Caco-2 (cell line): ENCODE measurements around the gene EBF3. TPM values are rescaled to one million over a fixed set of nuclear protein-coding genes. Genes with fewer than 3 reads are reported as not detected.

Experiments
- BruUV-seq: library from RNA; stranded (reverse); fragments of 400-500 nt; replicated peaks from 2 replicates; lab custom pipeline; 2021; lab: Mats Ljungman, UMichigan
- CTCF ChIA-PET: fragments of 300-600 bp; sonication (Branson Sonifier 250); formaldehyde crosslinking; loops from one replicate; lab custom pipeline; 2022; ENCODE audit warnings: antibody characterized with exemption; lab: Charles Lee
- POLR2A ChIA-PET: fragments of 300-600 bp; sonication (Branson Sonifier 250); formaldehyde crosslinking; loops from one replicate; lab custom pipeline; 2022; ENCODE audit warnings: antibody characterized with exemption; lab: Charles Lee
- DNase-seq, 2 experiments: peaks; one replicate each; pipeline versions ENCODE4 v3.0.0 to v3.0.0-alpha.2; 2020 to 2022
- H3K27me3 ChIP-seq: replicated peaks from 2 replicates; pipeline ENCODE4 v1.6.0; 2011; ENCODE audit warnings: low read length; ENCODE audit not compliant: control insufficient read depth, insufficient read depth
- H3K36me3 ChIP-seq: 2 replicates; pipeline ENCODE4 v1.5.1; 2011; ENCODE audit warnings: low read length; ENCODE audit not compliant: control insufficient read depth, insufficient read depth
- H3K4me1 ChIP-seq: fragments of 250-450 bp; sonication (Bioruptor Pico); 2 replicates; pipeline ENCODE4 v1.5.1; 2020; ENCODE audit warnings: mild to moderate bottlenecking
- H3K4me3 ChIP-seq: 2 replicates; pipeline ENCODE4 v1.5.1; 2011; ENCODE audit warnings: low read depth, mild to moderate bottlenecking, control low read depth, low read length
- H3K9me3 ChIP-seq: fragments of 250-450 bp; sonication (Bioruptor Pico); 2 replicates; pipeline ENCODE4 v1.5.1; 2020; ENCODE audit warnings: mild to moderate bottlenecking, moderate library complexity
- H3K27ac Mint-ChIP-seq: one replicate; pipeline ENCODE4 v1.8.0; 2022; ENCODE audit warnings: mixed read lengths; ENCODE audit not compliant: unreplicated experiment
- H3K27me3 Mint-ChIP-seq: one replicate; pipeline ENCODE4 v1.8.0; 2022; ENCODE audit warnings: mixed read lengths; ENCODE audit not compliant: insufficient read depth, unreplicated experiment
- H3K36me3 Mint-ChIP-seq: one replicate; pipeline ENCODE4 v1.8.0; 2022; ENCODE audit warnings: mild to moderate bottlenecking, mixed read lengths; ENCODE audit not compliant: insufficient read depth, unreplicated experiment
- H3K4me1 Mint-ChIP-seq: one replicate; pipeline ENCODE4 v1.8.0; 2022; ENCODE audit warnings: low read depth, mixed read lengths; ENCODE audit not compliant: unreplicated experiment
- H3K4me3 Mint-ChIP-seq: one replicate; pipeline ENCODE4 v1.8.0; 2022; ENCODE audit warnings: mild to moderate bottlenecking, moderate library complexity, mixed read lengths; ENCODE audit not compliant: unreplicated experiment
- H3K9me3 Mint-ChIP-seq: one replicate; pipeline ENCODE4 v1.8.0; 2022; ENCODE audit warnings: mixed read lengths; ENCODE audit not compliant: unreplicated experiment
- intact Hi-C: fragments of 100-400 bp; cut with micrococcal nuclease; formaldehyde crosslinking; loops from one replicate; pipeline ENCODE4 v1.10.0; 2022; ENCODE audit not compliant: unreplicated experiment
- total RNA-seq: library from RNA; stranded (reverse); gene quantifications from 2 replicates; pipeline ENCODE4 v1.2.3, GENCODE V29; 2022
- TF ChIP-seq, protein P1 (sequence below), 2 experiments: fragments of 200-600 bp in 1 of 2; IDR thresholded peaks; 1 replicate in 1 of 2; 2 replicates in 1 of 2; pipeline versions ENCODE4 v1.5.1 to v1.8.0; 2011 to 2022; ENCODE audit warnings: antibody characterized with exemption in 1 of 2, control low read depth in 1 of 2, inconsistent platforms in 1 of 2, low read depth in 1 of 2, low read length in 1 of 2, mild to moderate bottlenecking in 1 of 2, moderate library complexity in 1 of 2; ENCODE audit not compliant: insufficient read depth in 1 of 2, severe bottlenecking in 1 of 2, unreplicated experiment in 1 of 2

EBF3 gene
- total RNA-seq, 1 experiment from 2014 or later = 0.79 TPM

DNA sequence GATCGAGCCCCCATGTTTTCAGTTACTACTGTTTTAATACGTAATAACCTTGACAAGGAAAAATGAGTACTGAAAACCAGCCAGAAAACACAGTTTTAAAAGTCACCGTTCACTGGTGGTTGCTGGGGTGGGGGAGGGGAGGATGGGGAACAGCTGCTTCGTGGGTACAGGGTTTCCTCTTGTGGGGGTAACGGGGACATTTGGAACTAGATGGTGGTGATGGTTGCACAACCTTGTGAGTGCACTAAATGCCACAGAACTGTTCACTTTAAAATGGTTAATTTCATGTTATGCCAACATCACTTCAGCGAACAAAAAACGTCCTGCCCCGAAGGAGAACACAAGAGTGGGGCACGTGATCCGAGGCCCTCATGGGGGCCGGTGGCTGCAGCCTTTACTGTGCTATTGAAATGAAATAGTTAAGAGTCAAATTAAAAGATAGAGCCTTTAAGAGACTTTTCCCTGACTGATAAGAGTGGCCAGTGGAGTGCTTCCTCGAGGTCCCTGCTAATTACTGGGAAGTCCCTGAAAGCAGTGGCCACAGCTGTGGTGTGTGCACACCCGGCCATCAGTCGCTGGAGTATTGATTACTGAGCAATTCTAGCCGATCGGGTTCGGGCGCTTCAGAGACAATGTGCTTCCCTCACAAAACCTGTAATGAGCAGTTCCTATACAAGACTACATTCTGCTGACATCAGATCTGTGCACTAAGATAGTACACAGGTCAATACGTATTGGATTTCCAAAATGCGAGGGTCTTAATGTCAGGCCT, 80.3 kb downstream of the EBF3 start:
- no peaks in the 10 kb centered on the region for H3K36me3 ChIP-seq
- no peak for DNase-seq
- no TSS peak for BruUV-seq
- Mint-ChIP-seq H3K9me3 (no peaks in the 10 kb centered on the region), H3K4me1 (no peaks in the 10 kb centered on the region), H3K27me3 (peaks cover 5% of the 10 kb centered on the region), H3K27ac (no peak overlapping the region), H3K36me3 (no peaks in the 10 kb centered on the region), H3K4me3 (no peak overlapping the region)
- POLR2A ChIA-PET = no interaction called here
- intact Hi-C loops = no loop called here
- TF ChIP-seq, protein P1, sequence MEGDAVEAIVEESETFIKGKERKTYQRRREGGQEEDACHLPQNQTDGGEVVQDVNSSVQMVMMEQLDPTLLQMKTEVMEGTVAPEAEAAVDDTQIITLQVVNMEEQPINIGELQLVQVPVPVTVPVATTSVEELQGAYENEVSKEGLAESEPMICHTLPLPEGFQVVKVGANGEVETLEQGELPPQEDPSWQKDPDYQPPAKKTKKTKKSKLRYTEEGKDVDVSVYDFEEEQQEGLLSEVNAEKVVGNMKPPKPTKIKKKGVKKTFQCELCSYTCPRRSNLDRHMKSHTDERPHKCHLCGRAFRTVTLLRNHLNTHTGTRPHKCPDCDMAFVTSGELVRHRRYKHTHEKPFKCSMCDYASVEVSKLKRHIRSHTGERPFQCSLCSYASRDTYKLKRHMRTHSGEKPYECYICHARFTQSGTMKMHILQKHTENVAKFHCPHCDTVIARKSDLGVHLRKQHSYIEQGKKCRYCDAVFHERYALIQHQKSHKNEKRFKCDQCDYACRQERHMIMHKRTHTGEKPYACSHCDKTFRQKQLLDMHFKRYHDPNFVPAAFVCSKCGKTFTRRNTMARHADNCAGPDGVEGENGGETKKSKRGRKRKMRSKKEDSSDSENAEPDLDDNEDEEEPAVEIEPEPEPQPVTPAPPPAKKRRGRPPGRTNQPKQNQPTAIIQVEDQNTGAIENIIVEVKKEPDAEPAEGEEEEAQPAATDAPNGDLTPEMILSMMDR (IDR thresholded peaks at IDR 0.05; ENCODE audit: insufficient read depth in 1 of 2, low read depth in 1 of 2, low read length in 1 of 2, severe bottlenecking in 1 of 2, unreplicated experiment in 1 of 2) = no peak
- CTCF ChIA-PET = interaction anchor here (0.6 kb wide), 1 partner anchor 9 kb away, joined by 3 read pairs; no protein-coding TSS in a partner anchor
- H3K4me3 ChIP-seq = no peak overlapping the region
- no peaks in the 10 kb centered on the region for H3K9me3 ChIP-seq
- no peaks in the 10 kb centered on the region; the same call in 1 of the 2 replicates for H3K27me3 ChIP-seq
- H3K4me1 ChIP-seq = no peaks in the 10 kb centered on the region

GRCh38 chr10:129883029-129883428, 81.0 kb downstream of the EBF3 start:
- Mint-ChIP-seq H3K36me3 (no peaks in the 10 kb centered on the region), H3K27ac (no peak overlapping the region), H3K9me3 (no peaks in the 10 kb centered on the region), H3K4me3 (no peak overlapping the region), H3K4me1 (no peaks in the 10 kb centered on the region), H3K27me3 (peaks cover 5% of the 10 kb centered on the region)
- H3K4me3 ChIP-seq = no peak overlapping the region
- no peaks in the 10 kb centered on the region for H3K9me3 ChIP-seq
- ChIA-PET POLR2A (no interaction called here), CTCF (no interaction called here)
- TF ChIP-seq, protein P1 (IDR thresholded peaks at IDR 0.05; ENCODE audit: insufficient read depth in 1 of 2, low read depth in 1 of 2, low read length in 1 of 2, severe bottlenecking in 1 of 2, unreplicated experiment in 1 of 2) = no peak
- BruUV-seq = no TSS peak
- H3K4me1 ChIP-seq = no peaks in the 10 kb centered on the region
- no peaks in the 10 kb centered on the region for H3K36me3 ChIP-seq
- H3K27me3 ChIP-seq = no peaks in the 10 kb centered on the region; the same call in 1 of the 2 replicates
- intact Hi-C loops = no loop called here
- no peak for DNase-seq

- POLR2A ChIA-PET = no interaction called here
- H3K9me3 ChIP-seq = no peaks in the 10 kb centered on the region
- H3K9me3 Mint-ChIP-seq = no peaks in the 10 kb centered on the region
Observed at GRCh38 chr10:129882291-129883010, 81.6 kb downstream of the EBF3 start.

More at GRCh38 chr10:129882291-129883010, 81.6 kb downstream of the EBF3 start:
- BruUV-seq = no TSS peak
- no peak for DNase-seq
- H3K27ac Mint-ChIP-seq = no peak overlapping the region
- peaks cover 5% of the 10 kb centered on the region for H3K27me3 Mint-ChIP-seq
- no peaks in the 10 kb centered on the region for H3K36me3 Mint-ChIP-seq
- H3K4me3 ChIP-seq = no peak overlapping the region
- TF ChIP-seq, protein P1 (IDR thresholded peaks at IDR 0.05; ENCODE audit: insufficient read depth in 1 of 2, low read depth in 1 of 2, low read length in 1 of 2, severe bottlenecking in 1 of 2, unreplicated experiment in 1 of 2) = no peak
- no peak overlapping the region for H3K4me3 Mint-ChIP-seq
- H3K36me3 ChIP-seq = no peaks in the 10 kb centered on the region
- no peaks in the 10 kb centered on the region; the same call in 1 of the 2 replicates for H3K27me3 ChIP-seq
- CTCF ChIA-PET = no interaction called here
- H3K4me1 ChIP-seq = no peaks in the 10 kb centered on the region
- no peaks in the 10 kb centered on the region for H3K4me1 Mint-ChIP-seq
- intact Hi-C loops = no loop called here
